Measurements from ENCODE around the gene OR6P1. TPM values are rescaled to one million over a fixed set of nuclear protein-coding genes. Genes with fewer than 3 reads are reported as not detected.

OR6P1 gene
- total RNA-seq, 2 donors from 2014 or later: not detected

DNA sequence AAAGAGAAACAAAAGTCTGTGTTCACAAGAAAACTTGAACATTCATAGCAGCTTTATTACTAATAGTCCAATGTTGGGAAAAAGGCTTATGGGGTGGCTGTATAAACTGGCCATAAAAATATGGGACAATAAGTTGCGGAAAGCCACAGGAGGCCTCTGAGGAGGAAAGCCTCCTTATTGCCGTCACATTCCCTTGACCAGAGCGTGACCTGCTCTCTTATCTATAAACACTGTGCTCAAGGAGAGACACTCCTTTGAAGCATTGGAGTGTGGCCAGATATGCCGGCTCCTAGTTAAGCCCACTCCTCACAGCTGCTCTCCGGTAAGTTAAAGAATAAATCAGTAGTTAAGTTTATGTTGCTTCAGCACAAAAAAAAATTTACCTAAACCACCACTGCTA is 35.9 kb downstream of the OR6P1 start:
- H3K9me3 ChIP-seq: no peaks in the 10 kb centered on the region
- DNase-seq (ENCODE audit: low spot score): no peak
- H3K4me3 ChIP-seq: no peak overlapping the region
- TF ChIP-seq, protein P1, sequence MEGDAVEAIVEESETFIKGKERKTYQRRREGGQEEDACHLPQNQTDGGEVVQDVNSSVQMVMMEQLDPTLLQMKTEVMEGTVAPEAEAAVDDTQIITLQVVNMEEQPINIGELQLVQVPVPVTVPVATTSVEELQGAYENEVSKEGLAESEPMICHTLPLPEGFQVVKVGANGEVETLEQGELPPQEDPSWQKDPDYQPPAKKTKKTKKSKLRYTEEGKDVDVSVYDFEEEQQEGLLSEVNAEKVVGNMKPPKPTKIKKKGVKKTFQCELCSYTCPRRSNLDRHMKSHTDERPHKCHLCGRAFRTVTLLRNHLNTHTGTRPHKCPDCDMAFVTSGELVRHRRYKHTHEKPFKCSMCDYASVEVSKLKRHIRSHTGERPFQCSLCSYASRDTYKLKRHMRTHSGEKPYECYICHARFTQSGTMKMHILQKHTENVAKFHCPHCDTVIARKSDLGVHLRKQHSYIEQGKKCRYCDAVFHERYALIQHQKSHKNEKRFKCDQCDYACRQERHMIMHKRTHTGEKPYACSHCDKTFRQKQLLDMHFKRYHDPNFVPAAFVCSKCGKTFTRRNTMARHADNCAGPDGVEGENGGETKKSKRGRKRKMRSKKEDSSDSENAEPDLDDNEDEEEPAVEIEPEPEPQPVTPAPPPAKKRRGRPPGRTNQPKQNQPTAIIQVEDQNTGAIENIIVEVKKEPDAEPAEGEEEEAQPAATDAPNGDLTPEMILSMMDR (IDR thresholded peaks at IDR 0.05): no peak
- no peaks in the 10 kb centered on the region for H3K27me3 ChIP-seq
- H3K4me1 ChIP-seq: no peaks in the 10 kb centered on the region
- no peaks in the 10 kb centered on the region for H3K36me3 ChIP-seq
- H3K27ac ChIP-seq: no peak overlapping the region

DNA sequence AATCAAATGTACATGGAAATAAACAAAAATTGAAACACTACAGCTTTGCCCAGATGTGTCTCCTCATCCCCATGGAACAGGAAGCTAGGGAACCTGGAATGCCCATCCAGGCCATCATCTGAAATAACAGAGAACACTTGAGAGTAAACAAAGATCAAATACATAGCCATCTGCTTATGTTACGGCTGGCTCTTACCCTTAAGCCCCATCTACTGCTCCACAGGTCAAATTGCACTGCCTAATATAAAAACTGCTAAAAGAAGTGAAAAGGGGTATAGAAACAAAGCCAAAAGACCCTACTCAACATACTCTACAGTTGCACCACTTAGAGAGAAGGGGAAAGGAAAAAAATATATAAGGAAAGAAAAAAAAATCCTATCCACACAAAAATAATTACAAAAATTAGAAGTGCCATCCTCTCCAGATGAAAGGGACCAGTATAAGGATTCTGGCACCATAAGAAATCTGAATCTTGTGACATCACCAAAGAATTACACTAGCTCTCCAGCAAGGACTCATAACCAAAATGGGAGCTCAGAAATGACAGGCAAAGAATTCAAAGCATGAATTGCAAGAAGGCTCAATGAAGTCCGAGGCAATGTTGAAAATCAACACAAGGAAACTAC is 43.1 kb downstream of the OR6P1 start:
- Histone ChIP-seq H3K4me1 (no peaks in the 10 kb centered on the region), H3K27me3 (no peaks in the 10 kb centered on the region), H3K27ac (no peak overlapping the region), H3K36me3 (no peaks in the 10 kb centered on the region), H3K9me3 (peaks cover 0 to 17% of the 10 kb centered on the region in 2 donors), H3K4me3 (no peak overlapping the region)
- no peak for DNase-seq (ENCODE audit: low spot score)
- TF ChIP-seq, protein P1 (IDR thresholded peaks at IDR 0.05): peak in 1 of 2 donors; percentile 46

DNA sequence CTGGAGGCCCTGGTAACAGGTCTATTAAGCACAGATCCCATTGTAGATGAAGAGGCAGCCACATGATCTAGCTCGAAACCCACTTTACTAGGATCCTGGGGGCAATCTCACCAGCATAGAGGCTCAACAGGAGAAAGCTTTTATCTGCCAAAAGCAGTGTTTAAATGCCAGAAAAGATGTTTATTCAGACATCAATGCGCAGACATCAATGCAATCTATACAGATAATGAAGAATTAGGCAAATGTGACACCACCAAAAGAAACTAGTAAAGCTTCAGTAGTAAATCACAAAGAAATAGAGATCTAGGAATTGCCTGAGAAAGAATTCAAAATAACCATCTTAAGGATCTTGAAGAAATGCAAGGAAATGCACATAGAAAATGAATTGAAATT is 48.7 kb downstream of the OR6P1 start:
- no peak for DNase-seq (ENCODE audit: low spot score)
- Histone ChIP-seq H3K27me3 (no peaks in the 10 kb centered on the region), H3K4me3 (no peak overlapping the region), H3K9me3 (no peaks in the 10 kb centered on the region), H3K36me3 (no peaks in the 10 kb centered on the region), H3K4me1 (no peaks in the 10 kb centered on the region), H3K27ac (no peak overlapping the region)
- TF ChIP-seq, protein P1 (IDR thresholded peaks at IDR 0.05): no peak

DNA sequence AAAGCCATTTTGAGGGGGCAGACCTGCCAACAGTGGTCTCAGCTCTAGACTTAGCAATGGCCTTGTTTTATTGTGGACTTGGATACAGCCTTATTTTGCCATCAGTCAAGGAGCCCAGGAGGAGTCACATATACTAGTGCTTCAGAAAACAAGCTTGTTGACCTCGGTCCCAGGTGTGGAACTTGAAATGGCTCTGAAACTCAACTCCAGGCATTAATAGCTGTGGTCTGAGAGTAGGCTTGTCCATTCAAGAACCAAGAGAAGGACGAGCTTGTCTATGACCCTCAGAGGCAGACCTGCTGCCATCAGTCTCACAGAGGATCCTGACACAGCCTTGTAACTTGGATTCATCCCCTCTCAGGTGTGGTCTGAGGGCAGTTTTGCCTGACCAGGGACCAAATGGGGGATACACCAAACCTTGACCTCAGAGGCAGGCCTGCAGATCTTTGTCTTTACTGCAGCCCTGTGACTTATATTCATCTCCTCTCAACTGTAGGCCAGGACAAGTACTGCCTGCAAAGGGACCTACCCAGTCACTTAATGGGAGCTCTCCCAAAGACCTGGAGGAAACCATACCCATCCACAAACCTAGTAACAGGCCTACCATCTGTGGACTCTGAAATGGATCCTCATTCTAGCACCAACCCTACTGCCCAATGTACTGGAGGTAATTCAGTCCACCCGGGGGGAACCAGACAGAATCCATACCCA is 49.3 kb downstream of the OR6P1 start:
- no peaks in the 10 kb centered on the region for H3K27me3 ChIP-seq
- no peaks in the 10 kb centered on the region for H3K9me3 ChIP-seq
- no peak overlapping the region for H3K27ac ChIP-seq
- H3K4me1 ChIP-seq: no peaks in the 10 kb centered on the region
- TF ChIP-seq, protein P1 (IDR thresholded peaks at IDR 0.05): no peak
- DNase-seq (ENCODE audit: low spot score): no peak
- H3K36me3 ChIP-seq: no peaks in the 10 kb centered on the region
- H3K4me3 ChIP-seq: no peak overlapping the region

DNA sequence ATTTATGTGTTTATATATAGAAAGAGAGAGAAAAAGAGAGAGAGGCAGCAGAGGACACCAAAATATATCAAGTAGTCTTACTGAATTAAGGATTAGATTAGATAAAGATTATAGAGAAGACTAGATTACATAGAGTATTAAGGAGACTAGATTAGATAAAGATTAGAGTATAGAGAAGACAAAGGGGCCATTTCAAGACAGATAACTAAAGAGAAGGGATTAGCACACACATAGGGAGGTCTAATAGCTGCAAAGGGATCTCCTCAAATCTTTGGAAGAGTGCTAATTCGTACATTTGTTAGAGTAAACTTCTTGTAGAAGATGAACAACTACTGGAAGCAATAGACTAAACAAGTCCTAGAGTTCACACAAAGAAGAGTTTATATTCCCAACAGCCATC is 50.4 kb downstream of the OR6P1 start:
- no peaks in the 10 kb centered on the region for H3K4me1 ChIP-seq
- no peaks in the 10 kb centered on the region for H3K27me3 ChIP-seq
- TF ChIP-seq, protein P1 (IDR thresholded peaks at IDR 0.05): no peak
- H3K27ac ChIP-seq: no peak overlapping the region
- DNase-seq (ENCODE audit: low spot score): no peak
- H3K36me3 ChIP-seq: no peaks in the 10 kb centered on the region
- H3K9me3 ChIP-seq: no peaks in the 10 kb centered on the region
- no peak overlapping the region for H3K4me3 ChIP-seq

Measured in right atrium auricular region (tissue), 2 donors.